PC-9 (cell line): ENCODE results near the gene GPC1.

Experiments
- EZH2 ChIP-seq: fragments of 200-600 bp; sonication (generic); IDR thresholded peaks from 2 replicates; pipeline ENCODE4 v1.8.0; 2017; ENCODE audit warnings: antibody characterized with exemption, low read depth
- TF ChIP-seq, protein P1 (sequence below): fragments of 200-600 bp; sonication (generic); conservative IDR thresholded peaks from 2 replicates; pipeline ENCODE4 v1.6.1; 2017; ENCODE audit warnings: mixed run types, antibody characterized with exemption, mild to moderate bottlenecking, moderate library complexity

DNA sequence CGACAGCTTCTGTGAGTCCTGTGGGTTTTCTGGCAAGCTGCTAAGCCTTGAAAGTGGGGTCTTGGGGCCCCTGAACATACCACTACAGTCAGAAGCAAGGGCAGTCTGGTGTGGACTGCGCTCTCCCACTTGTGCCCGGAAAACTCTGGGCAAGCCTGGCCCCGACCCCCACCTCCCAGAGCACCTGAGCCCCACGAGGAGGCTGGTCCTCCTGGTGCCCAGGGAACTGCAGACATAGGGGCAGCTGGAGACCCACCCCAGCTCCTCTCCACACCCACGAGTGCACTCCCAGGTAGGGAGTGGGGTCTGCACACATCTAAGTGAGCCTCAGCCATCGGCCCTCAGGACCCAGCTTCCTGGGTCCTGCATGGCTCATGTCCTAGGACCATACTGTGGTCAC, 16.2 kb upstream of the GPC1 start:
- TF ChIP-seq, protein P1, sequence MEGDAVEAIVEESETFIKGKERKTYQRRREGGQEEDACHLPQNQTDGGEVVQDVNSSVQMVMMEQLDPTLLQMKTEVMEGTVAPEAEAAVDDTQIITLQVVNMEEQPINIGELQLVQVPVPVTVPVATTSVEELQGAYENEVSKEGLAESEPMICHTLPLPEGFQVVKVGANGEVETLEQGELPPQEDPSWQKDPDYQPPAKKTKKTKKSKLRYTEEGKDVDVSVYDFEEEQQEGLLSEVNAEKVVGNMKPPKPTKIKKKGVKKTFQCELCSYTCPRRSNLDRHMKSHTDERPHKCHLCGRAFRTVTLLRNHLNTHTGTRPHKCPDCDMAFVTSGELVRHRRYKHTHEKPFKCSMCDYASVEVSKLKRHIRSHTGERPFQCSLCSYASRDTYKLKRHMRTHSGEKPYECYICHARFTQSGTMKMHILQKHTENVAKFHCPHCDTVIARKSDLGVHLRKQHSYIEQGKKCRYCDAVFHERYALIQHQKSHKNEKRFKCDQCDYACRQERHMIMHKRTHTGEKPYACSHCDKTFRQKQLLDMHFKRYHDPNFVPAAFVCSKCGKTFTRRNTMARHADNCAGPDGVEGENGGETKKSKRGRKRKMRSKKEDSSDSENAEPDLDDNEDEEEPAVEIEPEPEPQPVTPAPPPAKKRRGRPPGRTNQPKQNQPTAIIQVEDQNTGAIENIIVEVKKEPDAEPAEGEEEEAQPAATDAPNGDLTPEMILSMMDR, result no peak
- no peak for TF ChIP-seq EZH2
